HG03064 (cell line): ENCODE results near the gene RIPK4.

ENCODE experiments used
- ATAC-seq: cut with Tn5 transposase; IDR thresholded peaks from one replicate; pipeline ENCODE4 v1.9.1; 2021; ENCODE audit warnings: low read depth; ENCODE audit not compliant: unreplicated experiment

RIPK4 gene

GRCh38 chr21:41770901-41771624 is 4.2 kb upstream of the RIPK4 start:
- no peak for ATAC-seq

GRCh38 chr21:41769933-41770332 is 3.1 kb upstream of the RIPK4 start:
- no peak for ATAC-seq

- no peak for ATAC-seq
Observed at GRCh38 chr21:41769521-41769920, 2.7 kb upstream of the RIPK4 start.

GRCh38 chr21:41769111-41769510 is 2.3 kb upstream of the RIPK4 start:
- no peak for ATAC-seq

- ATAC-seq = no peak
Observed at GRCh38 chr21:41768437-41769042, 1.7 kb upstream of the RIPK4 start.

- no peak for ATAC-seq
Observed at GRCh38 chr21:41767606-41768436, 969 bp upstream of the RIPK4 start.

- ATAC-seq = no peak
Observed at GRCh38 chr21:41765973-41766882, 624 bp downstream of the RIPK4 start.

- ATAC-seq = no peak
Observed at GRCh38 chr21:41765420-41765821, 1.4 kb downstream of the RIPK4 start.

- ATAC-seq = no peak
Observed at GRCh38 chr21:41764558-41765419, 2.1 kb downstream of the RIPK4 start.

GRCh38 chr21:41763996-41764395 is 2.9 kb downstream of the RIPK4 start:
- ATAC-seq = no peak

GRCh38 chr21:41763398-41763931 is 3.4 kb downstream of the RIPK4 start:
- no peak for ATAC-seq

GRCh38 chr21:41762753-41763152 is 4.1 kb downstream of the RIPK4 start:
- ATAC-seq = no peak

- ATAC-seq = no peak
Observed at GRCh38 chr21:41761934-41762635, 4.8 kb downstream of the RIPK4 start.

- ATAC-seq = no peak
Observed at GRCh38 chr21:41761211-41761933, 5.5 kb downstream of the RIPK4 start.

- ATAC-seq = no peak
Observed at GRCh38 chr21:41760411-41760810, 6.4 kb downstream of the RIPK4 start.

GRCh38 chr21:41759926-41760325 is 6.9 kb downstream of the RIPK4 start:
- ATAC-seq = no peak

GRCh38 chr21:41759214-41759840 is 7.5 kb downstream of the RIPK4 start:
- no peak for ATAC-seq

- no peak for ATAC-seq
Observed at GRCh38 chr21:41758550-41758949, 8.3 kb downstream of the RIPK4 start.
